SW480 (cell line): Measurements from ENCODE around the gene BLCAP.
"Not testable (repeated sequence)": the region's sequence is repeated elsewhere in the genome, so short reads cannot be mapped to it uniquely, and the experiment has no call there.

ENCODE experiments used
- DNase-seq: peaks from one replicate; pipeline ENCODE4 v3.0.0-alpha.2; 2016; ENCODE audit warnings: low spot score

Gene BLCAP

GRCh38 chr20:37480919-37481318 lies 46.8 kb downstream of the BLCAP start:
- DNase-seq = no peak

- DNase-seq = no peak
Observed at GRCh38 chr20:37479925-37480691, 47.6 kb downstream of the BLCAP start.

- DNase-seq = no peak
Observed at GRCh38 chr20:37479266-37479665, 48.4 kb downstream of the BLCAP start.

- no peak for DNase-seq
Observed at GRCh38 chr20:37477041-37477440, 50.6 kb downstream of the BLCAP start.

GRCh38 chr20:37475252-37475651 lies 52.4 kb downstream of the BLCAP start:
- no peak for DNase-seq

- no peak for DNase-seq
Observed at GRCh38 chr20:37474386-37474785, 53.3 kb downstream of the BLCAP start.

- DNase-seq = no peak
Observed at GRCh38 chr20:37473249-37474000, 54.3 kb downstream of the BLCAP start.

- not testable (repeated sequence) for DNase-seq
Observed at GRCh38 chr20:37472435-37472834, 55.2 kb downstream of the BLCAP start.

GRCh38 chr20:37471741-37472235 lies 55.9 kb downstream of the BLCAP start:
- no peak for DNase-seq

GRCh38 chr20:37470190-37470589 lies 57.5 kb downstream of the BLCAP start:
- DNase-seq = not testable (repeated sequence)

GRCh38 chr20:37469531-37469930 lies 58.1 kb downstream of the BLCAP start:
- DNase-seq = no peak

GRCh38 chr20:37468886-37469285 lies 58.8 kb downstream of the BLCAP start:
- no peak for DNase-seq
